ENCODE data around the gene LRP1-AS.

LRP1-AS gene

DNA sequence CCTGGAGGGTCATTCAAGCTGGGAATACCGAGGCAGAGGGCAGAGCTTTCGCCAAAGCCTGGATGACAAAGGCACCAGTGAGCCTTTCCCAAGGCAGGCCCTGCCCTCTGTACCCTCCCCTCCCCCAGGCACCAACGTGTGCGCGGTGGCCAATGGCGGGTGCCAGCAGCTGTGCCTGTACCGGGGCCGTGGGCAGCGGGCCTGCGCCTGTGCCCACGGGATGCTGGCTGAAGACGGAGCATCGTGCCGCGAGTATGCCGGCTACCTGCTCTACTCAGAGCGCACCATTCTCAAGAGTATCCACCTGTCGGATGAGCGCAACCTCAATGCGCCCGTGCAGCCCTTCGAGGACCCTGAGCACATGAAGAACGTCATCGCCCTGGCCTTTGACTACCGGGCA is 38.0 kb upstream of the LRP1-AS start:
- no peak overlapping the region for H3K27ac Mint-ChIP-seq
- no peaks in the 10 kb centered on the region for H3K9me3 Mint-ChIP-seq
- H3K4me3 Mint-ChIP-seq: no peak overlapping the region
- peaks cover 3% of the 10 kb centered on the region for H3K4me1 Mint-ChIP-seq (ENCODE audit: low read depth)
- H3K36me3 Mint-ChIP-seq (ENCODE audit: low read depth): no peaks in the 10 kb centered on the region
- H3K27me3 Mint-ChIP-seq (ENCODE audit: low read depth): no peaks in the 10 kb centered on the region

DNA sequence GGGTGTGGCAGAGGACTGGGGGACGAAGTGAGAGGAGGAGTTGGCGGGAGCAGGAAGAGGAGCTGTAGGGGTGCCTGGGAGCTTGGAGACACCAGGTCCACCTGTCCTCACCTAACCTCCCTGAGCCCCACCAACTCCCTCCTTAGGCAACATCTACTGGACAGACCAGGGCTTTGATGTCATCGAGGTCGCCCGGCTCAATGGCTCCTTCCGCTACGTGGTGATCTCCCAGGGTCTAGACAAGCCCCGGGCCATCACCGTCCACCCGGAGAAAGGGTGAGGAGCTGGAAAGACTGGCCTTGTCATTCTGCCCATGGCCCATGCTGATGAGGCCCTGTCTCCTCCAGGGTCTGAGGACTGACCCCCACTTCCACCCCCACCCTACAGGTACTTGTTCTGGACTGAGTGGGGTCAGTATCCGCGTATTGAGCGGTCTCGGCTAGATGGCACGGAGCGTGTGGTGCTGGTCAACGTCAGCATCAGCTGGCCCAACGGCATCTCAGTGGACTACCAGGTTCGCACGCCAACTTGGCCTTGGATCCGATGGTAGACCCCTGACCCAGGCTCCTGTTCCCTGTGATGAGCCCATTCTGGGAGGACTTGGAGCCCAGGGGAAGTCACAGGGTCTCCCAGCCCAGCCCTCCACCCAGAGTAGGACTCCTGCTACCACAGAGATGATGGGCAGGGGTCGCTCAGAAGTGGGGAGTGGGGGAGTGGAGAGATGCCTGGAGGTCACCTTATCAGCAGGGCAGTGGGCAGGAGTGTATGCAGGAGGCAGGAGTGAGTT is 36.7 kb upstream of the LRP1-AS start:
- Mint-ChIP-seq H3K4me1 (ENCODE audit: low read depth) (peaks cover 3% of the 10 kb centered on the region), H3K36me3 (ENCODE audit: low read depth) (no peaks in the 10 kb centered on the region), H3K27me3 (ENCODE audit: low read depth) (no peaks in the 10 kb centered on the region), H3K27ac (no peak overlapping the region), H3K4me3 (no peak overlapping the region), H3K9me3 (no peaks in the 10 kb centered on the region)

DNA sequence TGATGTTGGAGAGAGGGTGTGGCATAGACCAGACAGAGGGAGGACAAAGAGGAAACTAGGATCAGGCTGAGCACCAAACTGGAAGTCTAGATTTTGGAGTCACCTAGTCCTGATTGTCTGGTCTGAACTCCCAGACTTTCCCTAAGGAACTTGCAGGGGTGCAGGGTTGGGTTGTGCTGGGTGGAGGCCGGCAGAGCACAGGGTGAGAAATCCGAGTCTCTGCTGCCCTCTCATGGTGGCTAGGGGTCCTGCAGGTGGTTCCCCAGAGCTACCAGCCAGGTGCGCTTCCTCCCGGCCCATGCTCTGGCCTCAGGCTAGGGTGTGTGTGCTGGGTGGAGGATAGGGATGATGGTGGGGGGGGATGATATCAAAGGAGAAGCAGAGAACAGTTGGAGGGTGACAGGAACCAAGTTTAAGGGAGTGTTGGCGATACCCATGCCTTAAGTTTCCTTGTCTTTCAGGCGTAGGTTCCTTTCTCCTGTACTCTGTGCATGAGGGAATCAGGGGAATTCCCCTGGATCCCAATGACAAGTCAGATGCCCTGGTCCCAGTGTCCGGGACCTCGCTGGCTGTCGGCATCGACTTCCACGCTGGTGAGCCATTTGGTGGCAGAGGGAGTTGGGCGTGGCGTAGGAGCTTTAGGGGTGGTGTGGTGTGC is 35.6 kb upstream of the LRP1-AS start:
- H3K27ac Mint-ChIP-seq: no peak overlapping the region
- no peak overlapping the region for H3K4me3 Mint-ChIP-seq
- H3K9me3 Mint-ChIP-seq: no peaks in the 10 kb centered on the region
- H3K27me3 Mint-ChIP-seq (ENCODE audit: low read depth): no peaks in the 10 kb centered on the region
- no peaks in the 10 kb centered on the region for H3K36me3 Mint-ChIP-seq (ENCODE audit: low read depth)
- H3K4me1 Mint-ChIP-seq (ENCODE audit: low read depth): peaks cover 3% of the 10 kb centered on the region

DNA sequence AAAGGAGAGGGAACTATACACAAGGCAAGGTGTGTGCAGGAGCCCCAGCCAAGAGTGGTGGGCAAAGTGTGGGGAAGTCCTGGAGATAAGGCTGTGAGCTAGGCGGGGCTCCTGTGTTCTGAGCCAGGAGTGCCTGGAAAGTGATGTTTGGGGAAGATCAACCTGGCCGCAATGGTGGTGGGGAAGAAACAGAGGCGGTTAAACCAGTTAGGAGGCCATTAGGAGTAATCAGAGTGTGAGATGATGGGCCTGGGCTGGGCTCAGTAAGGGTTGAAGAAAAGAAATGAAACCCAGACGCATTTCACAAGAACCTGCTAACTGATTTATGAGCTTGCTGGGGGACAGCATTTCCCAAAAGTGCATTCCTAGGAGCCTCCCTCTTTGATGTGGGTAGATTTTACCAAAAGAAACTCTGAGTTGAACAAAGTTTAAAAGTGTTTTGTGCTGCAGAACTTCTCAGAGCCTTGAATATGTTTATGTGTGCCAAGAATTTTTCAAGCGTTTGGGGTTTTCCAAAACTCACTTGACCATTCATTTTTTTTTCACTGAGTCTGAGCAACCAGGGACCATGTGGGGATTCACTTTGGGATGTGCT is 34.2 kb upstream of the LRP1-AS start:
- H3K9me3 Mint-ChIP-seq: no peaks in the 10 kb centered on the region
- peaks cover 3% of the 10 kb centered on the region for H3K4me1 Mint-ChIP-seq (ENCODE audit: low read depth)
- H3K27ac Mint-ChIP-seq: no peak overlapping the region
- H3K27me3 Mint-ChIP-seq (ENCODE audit: low read depth): no peaks in the 10 kb centered on the region
- no peak overlapping the region for H3K4me3 Mint-ChIP-seq
- H3K36me3 Mint-ChIP-seq (ENCODE audit: low read depth): no peaks in the 10 kb centered on the region

DNA sequence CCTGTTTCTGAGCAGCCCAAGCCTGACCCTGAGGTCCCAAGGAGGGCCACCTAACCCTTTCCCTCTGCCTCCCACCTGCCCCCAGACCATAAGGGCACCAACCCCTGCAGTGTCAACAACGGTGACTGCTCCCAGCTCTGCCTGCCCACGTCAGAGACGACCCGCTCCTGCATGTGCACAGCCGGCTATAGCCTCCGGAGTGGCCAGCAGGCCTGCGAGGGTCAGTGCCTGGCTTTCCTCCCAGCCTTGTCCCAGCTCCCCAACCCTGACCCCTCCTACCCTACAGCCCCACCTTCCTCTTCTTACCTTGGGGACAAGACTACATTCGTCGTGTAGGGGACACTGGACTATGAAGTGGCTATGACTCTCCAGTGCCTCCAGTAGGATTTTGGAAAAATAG is 33.7 kb upstream of the LRP1-AS start:
- H3K4me1 Mint-ChIP-seq (ENCODE audit: low read depth): peaks cover 3% of the 10 kb centered on the region
- H3K4me3 Mint-ChIP-seq: no peak overlapping the region
- no peaks in the 10 kb centered on the region for H3K36me3 Mint-ChIP-seq (ENCODE audit: low read depth)
- H3K27me3 Mint-ChIP-seq (ENCODE audit: low read depth): no peaks in the 10 kb centered on the region
- no peaks in the 10 kb centered on the region for H3K9me3 Mint-ChIP-seq
- no peak overlapping the region for H3K27ac Mint-ChIP-seq

DNA sequence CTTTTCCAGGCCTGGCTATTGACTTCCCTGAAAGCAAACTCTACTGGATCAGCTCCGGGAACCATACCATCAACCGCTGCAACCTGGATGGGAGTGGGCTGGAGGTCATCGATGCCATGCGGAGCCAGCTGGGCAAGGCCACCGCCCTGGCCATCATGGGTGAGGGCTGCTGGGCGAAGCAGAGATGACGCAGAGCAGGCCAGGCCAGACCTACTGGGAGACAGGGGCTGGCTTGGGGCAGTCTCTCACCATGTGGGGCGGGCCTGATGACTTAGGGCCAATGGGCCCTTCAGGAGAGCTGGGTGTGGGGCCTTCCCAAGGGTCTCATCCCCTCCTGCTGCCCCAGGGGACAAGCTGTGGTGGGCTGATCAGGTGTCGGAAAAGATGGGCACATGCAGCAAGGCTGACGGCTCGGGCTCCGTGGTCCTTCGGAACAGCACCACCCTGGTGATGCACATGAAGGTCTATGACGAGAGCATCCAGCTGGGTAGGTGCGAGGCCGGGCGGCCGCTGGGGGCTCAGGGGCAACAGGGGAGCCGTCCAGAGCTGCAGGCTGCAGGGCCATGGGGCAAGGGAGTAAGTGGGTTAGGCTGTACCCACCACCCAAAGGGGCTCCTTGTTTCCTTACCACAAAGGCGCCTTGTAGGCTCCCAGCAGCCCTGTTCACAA is 33.0 kb upstream of the LRP1-AS start:
- H3K4me1 Mint-ChIP-seq (ENCODE audit: low read depth): peaks cover 3% of the 10 kb centered on the region
- H3K27me3 Mint-ChIP-seq (ENCODE audit: low read depth): no peaks in the 10 kb centered on the region
- H3K36me3 Mint-ChIP-seq (ENCODE audit: low read depth): no peaks in the 10 kb centered on the region
- no peak overlapping the region for H3K4me3 Mint-ChIP-seq
- H3K9me3 Mint-ChIP-seq: no peaks in the 10 kb centered on the region
- no peak overlapping the region for H3K27ac Mint-ChIP-seq

DNA sequence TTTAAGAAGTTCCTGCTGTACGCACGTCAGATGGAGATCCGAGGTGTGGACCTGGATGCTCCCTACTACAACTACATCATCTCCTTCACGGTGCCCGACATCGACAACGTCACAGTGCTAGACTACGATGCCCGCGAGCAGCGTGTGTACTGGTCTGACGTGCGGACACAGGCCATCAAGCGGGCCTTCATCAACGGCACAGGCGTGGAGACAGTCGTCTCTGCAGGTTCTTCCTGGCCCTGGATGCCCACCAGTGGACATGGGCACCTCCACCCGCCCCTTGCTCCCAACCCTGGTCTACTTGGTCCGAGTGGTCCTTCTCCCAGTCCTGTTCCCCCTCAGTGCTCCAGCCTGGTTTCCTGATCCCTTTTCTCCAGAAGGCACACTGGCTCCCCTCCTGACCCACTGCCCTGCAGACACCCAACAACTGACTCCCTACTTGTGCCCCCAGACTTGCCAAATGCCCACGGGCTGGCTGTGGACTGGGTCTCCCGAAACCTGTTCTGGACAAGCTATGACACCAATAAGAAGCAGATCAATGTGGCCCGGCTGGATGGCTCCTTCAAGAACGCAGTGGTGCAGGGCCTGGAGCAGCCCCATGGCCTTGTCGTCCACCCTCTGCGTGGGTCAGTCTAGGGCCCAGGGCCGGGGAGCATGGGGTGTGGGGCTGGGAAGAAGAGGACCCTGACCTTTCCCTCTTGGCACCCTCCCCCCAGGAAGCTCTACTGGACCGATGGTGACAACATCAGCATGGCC is 32.1 kb upstream of the LRP1-AS start:
- Mint-ChIP-seq H3K4me3 (no peak overlapping the region), H3K36me3 (ENCODE audit: low read depth) (no peaks in the 10 kb centered on the region), H3K27me3 (ENCODE audit: low read depth) (no peaks in the 10 kb centered on the region), H3K27ac (no peak overlapping the region), H3K9me3 (no peaks in the 10 kb centered on the region), H3K4me1 (ENCODE audit: low read depth) (peaks cover 3% of the 10 kb centered on the region)

DNA sequence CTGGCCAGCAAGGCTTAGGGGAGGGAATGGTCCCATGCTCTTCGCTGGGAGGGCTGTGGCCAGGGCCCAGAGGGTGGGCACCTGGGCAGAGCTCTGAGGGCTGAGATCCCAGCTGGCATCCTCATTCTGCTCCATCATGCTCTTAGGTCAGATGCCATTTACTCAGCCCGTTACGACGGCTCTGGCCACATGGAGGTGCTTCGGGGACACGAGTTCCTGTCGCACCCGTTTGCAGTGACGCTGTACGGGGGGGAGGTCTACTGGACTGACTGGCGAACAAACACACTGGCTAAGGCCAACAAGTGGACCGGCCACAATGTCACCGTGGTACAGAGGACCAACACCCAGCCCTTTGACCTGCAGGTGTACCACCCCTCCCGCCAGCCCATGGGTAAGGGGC is 30.8 kb upstream of the LRP1-AS start:
- Mint-ChIP-seq H3K4me1 (ENCODE audit: low read depth) (peaks cover 3% of the 10 kb centered on the region), H3K36me3 (ENCODE audit: low read depth) (no peaks in the 10 kb centered on the region), H3K27ac (no peak overlapping the region), H3K4me3 (no peak overlapping the region), H3K9me3 (no peaks in the 10 kb centered on the region), H3K27me3 (ENCODE audit: low read depth) (peaks cover under 1% of the 10 kb centered on the region)

DNA sequence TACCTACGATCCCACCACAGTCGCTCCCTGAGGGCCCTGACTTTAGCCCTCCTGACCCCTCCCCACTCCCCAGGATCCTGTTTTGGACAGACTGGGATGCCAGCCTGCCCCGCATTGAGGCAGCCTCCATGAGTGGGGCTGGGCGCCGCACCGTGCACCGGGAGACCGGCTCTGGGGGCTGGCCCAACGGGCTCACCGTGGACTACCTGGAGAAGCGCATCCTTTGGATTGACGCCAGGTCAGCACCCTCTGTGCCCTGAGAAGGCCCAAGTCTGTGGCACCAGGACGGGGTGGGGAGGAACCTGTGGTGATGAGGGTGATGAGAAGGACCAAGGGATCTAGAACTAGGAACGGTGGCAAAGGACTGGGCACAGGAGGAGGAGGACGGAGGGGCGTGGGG is 29.9 kb upstream of the LRP1-AS start:
- no peaks in the 10 kb centered on the region for H3K36me3 Mint-ChIP-seq (ENCODE audit: low read depth)
- peaks cover 2% of the 10 kb centered on the region for H3K4me1 Mint-ChIP-seq (ENCODE audit: low read depth)
- H3K27me3 Mint-ChIP-seq (ENCODE audit: low read depth): peaks cover 5% of the 10 kb centered on the region

DNA sequence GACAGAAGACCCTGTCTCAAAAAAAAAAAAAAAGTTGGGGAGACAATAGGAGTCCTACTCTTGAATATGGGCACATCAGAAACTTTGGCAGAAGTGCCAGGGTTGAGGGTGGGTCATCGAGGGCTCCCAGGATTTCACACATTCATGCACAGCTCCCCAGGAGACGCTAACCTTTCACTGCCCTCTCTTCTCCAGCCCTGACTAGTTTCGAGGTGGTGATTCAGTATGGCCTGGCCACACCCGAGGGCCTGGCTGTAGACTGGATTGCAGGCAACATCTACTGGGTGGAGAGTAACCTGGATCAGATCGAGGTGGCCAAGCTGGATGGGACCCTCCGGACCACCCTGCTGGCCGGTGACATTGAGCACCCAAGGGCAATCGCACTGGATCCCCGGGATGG is 29.4 kb upstream of the LRP1-AS start:
- no peak overlapping the region for H3K27ac Mint-ChIP-seq
- H3K4me3 Mint-ChIP-seq: no peak overlapping the region
- H3K4me1 Mint-ChIP-seq (ENCODE audit: low read depth): peaks cover 2% of the 10 kb centered on the region

More for the DNA sequence above, 29.9 kb upstream of the LRP1-AS start:
- H3K9me3 Mint-ChIP-seq: no peaks in the 10 kb centered on the region
- no peak overlapping the region for H3K27ac Mint-ChIP-seq
- H3K4me3 Mint-ChIP-seq: no peak overlapping the region

DNA sequence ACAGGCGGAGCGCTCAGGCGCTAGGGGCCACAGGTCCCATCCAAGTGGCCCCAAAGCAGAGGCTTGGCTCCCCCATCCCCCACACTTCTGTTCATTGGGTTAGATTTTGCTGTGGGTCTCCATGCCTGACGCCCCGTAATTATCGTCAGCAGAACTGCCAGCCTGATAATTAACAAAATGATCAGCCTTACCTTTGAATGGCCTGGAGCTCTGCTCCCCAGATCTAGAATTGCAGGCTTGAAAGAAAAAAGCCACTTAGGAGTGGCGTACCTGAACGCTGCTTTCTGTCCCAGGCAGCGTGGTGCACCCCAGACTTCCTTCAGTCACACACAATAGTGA is 28.7 kb upstream of the LRP1-AS start:
- Mint-ChIP-seq H3K27ac (no peak overlapping the region), H3K9me3 (no peaks in the 10 kb centered on the region), H3K36me3 (ENCODE audit: low read depth) (no peaks in the 10 kb centered on the region), H3K4me3 (no peak overlapping the region), H3K4me1 (ENCODE audit: low read depth) (peaks cover 2% of the 10 kb centered on the region), H3K27me3 (ENCODE audit: low read depth) (peaks cover 8% of the 10 kb centered on the region)

More for the DNA sequence above, 29.4 kb upstream of the LRP1-AS start:
- Mint-ChIP-seq H3K9me3 (no peaks in the 10 kb centered on the region), H3K36me3 (ENCODE audit: low read depth) (no peaks in the 10 kb centered on the region), H3K27me3 (ENCODE audit: low read depth) (peaks cover 5% of the 10 kb centered on the region)

DNA sequence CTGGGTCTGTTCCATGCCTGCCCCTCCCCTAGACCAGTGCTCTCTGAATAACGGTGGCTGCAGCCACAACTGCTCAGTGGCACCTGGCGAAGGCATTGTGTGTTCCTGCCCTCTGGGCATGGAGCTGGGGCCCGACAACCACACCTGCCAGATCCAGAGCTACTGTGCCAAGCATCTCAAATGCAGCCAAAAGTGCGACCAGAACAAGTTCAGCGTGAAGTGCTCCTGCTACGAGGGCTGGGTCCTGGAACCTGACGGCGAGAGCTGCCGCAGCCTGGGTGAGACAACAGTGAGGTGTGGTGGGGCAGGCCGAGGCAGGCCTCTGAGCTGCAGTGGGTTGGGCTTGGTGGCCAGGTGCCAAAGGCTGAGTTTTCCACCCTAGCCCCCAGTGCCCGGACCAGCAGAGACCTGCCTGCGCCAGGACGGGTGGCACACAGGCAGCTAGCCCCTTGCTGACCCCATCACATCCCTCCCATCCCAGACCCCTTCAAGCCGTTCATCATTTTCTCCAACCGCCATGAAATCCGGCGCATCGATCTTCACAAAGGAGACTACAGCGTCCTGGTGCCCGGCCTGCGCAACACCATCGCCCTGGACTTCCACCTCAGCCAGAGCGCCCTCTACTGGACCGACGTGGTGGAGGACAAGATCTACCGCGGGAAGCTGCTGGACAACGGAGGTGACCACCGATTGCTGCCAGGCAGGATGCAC is 28.2 kb upstream of the LRP1-AS start:
- H3K36me3 Mint-ChIP-seq (ENCODE audit: low read depth): no peaks in the 10 kb centered on the region
- H3K4me3 Mint-ChIP-seq: no peak overlapping the region
- no peak overlapping the region for H3K27ac Mint-ChIP-seq
- H3K9me3 Mint-ChIP-seq: no peaks in the 10 kb centered on the region
- peaks cover 2% of the 10 kb centered on the region for H3K4me1 Mint-ChIP-seq (ENCODE audit: low read depth)
- H3K27me3 Mint-ChIP-seq (ENCODE audit: low read depth): peaks cover 9% of the 10 kb centered on the region

DNA sequence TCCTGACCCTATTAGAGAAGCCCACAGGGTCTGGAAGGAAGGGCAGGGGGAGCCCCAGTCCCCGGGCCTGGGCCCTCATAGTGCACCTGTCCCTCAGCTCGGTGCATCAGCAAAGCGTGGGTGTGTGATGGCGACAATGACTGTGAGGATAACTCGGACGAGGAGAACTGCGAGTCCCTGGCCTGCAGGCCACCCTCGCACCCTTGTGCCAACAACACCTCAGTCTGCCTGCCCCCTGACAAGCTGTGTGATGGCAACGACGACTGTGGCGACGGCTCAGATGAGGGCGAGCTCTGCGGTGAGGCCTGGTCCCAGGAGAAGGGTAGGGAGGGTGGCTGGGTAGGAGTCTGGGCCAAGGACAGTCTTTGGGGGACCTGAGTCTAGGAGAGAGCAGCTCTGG is 26.3 kb upstream of the LRP1-AS start:
- H3K4me3 Mint-ChIP-seq: no peak overlapping the region
- peaks cover 9% of the 10 kb centered on the region for H3K27me3 Mint-ChIP-seq (ENCODE audit: low read depth)
- no peaks in the 10 kb centered on the region for H3K36me3 Mint-ChIP-seq (ENCODE audit: low read depth)
- H3K27ac Mint-ChIP-seq: no peak overlapping the region
- peaks cover 2% of the 10 kb centered on the region for H3K4me1 Mint-ChIP-seq (ENCODE audit: low read depth)
- H3K9me3 Mint-ChIP-seq: no peaks in the 10 kb centered on the region

DNA sequence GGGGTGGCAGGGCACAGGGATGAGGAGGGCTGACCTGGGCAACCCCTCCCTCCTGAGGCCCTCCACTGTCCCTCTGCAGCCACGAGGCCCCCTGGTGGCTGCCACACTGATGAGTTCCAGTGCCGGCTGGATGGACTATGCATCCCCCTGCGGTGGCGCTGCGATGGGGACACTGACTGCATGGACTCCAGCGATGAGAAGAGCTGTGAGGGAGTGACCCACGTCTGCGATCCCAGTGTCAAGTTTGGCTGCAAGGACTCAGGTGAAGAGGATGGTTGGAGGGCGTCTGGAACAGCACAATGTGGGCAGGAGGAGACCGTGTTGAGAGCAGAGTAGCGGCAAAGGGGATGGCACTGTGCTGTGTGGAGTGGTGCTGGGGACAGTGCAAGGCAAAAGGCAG is 25.7 kb upstream of the LRP1-AS start:
- no peak overlapping the region for H3K4me3 Mint-ChIP-seq
- no peaks in the 10 kb centered on the region for H3K36me3 Mint-ChIP-seq (ENCODE audit: low read depth)
- no peak overlapping the region for H3K27ac Mint-ChIP-seq
- no peaks in the 10 kb centered on the region for H3K9me3 Mint-ChIP-seq
- peaks cover 9% of the 10 kb centered on the region for H3K27me3 Mint-ChIP-seq (ENCODE audit: low read depth)
- peaks cover 2% of the 10 kb centered on the region for H3K4me1 Mint-ChIP-seq (ENCODE audit: low read depth)
